GM20000 (cell line): ENCODE data around the gene FAP.

Experiments used
- DNase-seq: peaks from one replicate; pipeline ENCODE4 v3.0.0; 2012; ENCODE audit warnings: low spot score
- TF ChIP-seq, protein P1 (sequence below): IDR thresholded peaks from 2 replicates; pipeline ENCODE4 v1.5.1; 2012; ENCODE audit warnings: mild to moderate bottlenecking, control low read depth; ENCODE audit errors: extremely low read depth, missing control alignments

Gene FAP

DNA sequence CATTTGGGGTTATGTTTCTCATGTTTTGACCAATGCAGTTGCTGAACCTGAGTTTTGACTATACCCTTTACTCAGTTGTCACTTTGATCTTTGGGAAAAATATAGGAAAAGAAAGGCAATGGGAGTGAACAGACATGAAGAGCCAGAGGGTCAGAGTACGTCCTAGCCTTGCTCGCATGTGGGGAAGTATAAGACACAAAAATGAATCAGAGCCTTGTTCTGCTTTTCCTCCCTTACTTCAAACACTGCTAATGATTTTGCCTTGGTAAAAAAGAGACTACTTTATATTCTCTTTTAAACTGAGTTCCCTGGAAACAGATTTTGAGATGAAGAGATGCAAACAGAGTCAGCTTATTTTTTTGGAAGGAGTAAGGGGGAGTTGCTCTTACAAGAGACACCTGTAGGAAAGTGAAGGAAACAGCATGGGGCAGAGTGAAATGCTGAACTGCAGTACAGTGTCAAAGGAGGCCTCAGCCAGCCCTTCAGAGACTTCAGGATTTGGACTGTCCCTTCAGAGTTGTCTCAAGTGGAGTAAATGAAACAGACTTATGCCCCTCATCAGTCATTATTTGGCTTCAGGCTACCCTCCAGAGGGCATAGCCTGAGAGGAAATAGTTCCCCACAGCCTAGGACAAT, 11.1 kb upstream of the FAP start:
- DNase-seq = no peak
- TF ChIP-seq, protein P1, sequence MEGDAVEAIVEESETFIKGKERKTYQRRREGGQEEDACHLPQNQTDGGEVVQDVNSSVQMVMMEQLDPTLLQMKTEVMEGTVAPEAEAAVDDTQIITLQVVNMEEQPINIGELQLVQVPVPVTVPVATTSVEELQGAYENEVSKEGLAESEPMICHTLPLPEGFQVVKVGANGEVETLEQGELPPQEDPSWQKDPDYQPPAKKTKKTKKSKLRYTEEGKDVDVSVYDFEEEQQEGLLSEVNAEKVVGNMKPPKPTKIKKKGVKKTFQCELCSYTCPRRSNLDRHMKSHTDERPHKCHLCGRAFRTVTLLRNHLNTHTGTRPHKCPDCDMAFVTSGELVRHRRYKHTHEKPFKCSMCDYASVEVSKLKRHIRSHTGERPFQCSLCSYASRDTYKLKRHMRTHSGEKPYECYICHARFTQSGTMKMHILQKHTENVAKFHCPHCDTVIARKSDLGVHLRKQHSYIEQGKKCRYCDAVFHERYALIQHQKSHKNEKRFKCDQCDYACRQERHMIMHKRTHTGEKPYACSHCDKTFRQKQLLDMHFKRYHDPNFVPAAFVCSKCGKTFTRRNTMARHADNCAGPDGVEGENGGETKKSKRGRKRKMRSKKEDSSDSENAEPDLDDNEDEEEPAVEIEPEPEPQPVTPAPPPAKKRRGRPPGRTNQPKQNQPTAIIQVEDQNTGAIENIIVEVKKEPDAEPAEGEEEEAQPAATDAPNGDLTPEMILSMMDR = no peak

DNA sequence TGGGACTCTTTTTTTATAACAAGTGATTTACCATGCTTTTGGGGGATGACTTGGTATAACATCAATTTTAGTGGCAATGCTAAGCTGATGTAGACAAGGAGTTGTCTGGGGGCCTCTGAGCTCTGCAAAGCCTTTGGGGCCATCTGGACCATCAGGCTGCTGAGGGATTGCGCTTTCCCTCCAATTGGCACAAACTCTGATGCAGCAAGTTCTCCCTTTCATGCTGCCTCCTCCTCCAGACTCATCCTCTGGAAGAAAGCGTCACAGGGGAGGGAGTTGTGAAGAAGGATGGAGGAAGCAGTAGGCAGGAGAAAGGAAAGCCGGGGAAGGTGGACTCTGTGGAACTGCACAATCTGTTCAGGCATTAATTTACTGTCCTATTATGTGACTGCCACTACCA, 10.2 kb upstream of the FAP start:
- TF ChIP-seq, protein P1 = no peak
- DNase-seq = no peak

DNA sequence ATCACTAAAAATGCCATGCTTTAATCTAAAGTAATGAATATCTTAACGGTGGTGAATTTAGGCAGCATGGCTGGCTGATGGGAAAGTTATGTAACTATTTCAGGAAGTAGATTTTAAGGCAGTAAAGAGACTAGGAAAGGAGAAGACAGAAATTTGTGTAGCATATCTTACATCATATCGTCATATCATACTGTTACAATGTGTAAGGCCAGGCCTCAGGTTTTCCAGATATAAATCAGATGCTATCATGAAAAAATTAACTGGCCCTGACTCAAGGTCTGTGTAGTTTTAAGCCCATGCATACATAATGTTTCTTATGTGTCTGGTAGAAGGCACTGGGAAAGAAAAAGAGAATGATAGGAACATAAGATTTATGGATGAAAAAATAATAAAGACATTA, 8.9 kb upstream of the FAP start:
- TF ChIP-seq, protein P1 = no peak
- no peak for DNase-seq

DNA sequence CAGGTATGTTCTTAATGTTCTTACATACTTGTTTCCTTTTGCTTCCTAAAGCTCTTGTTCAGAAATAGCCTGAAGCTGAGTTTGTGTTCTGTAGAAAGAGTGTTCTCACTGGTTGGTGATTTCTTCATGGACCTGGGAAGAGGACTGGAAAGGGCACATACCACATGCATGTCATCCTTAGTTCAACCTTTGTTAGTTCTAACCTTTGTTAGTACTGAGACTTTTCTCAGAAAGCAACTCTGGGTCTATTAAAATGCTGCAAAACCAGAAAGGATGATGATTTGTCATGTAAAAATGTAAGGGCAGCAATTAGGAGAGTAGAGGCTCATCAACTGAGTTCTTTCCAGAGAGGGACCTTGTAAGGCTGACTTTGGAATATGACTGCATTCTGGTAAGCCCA, 2.5 kb upstream of the FAP start:
- TF ChIP-seq, protein P1 = no peak
- DNase-seq = no peak

DNA sequence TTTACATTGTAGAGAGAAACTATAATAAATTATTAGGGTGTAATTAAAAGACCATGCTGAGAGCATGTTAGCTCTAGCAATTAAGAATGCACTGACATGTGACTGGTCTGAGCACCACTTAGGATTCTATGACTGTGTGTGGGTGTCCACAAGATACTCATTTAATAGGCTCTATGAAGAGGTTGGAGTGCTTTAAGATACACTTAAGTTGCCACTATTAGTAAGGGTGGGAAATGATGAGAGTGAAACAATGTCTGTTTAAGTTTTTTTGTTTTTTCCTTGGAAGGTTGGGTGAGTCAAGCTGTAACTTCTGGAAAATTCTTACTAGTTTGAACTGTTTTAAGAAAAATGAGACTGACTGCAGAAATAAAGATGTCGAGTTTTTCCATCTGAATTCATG, 1.8 kb upstream of the FAP start:
- DNase-seq = no peak

DNA sequence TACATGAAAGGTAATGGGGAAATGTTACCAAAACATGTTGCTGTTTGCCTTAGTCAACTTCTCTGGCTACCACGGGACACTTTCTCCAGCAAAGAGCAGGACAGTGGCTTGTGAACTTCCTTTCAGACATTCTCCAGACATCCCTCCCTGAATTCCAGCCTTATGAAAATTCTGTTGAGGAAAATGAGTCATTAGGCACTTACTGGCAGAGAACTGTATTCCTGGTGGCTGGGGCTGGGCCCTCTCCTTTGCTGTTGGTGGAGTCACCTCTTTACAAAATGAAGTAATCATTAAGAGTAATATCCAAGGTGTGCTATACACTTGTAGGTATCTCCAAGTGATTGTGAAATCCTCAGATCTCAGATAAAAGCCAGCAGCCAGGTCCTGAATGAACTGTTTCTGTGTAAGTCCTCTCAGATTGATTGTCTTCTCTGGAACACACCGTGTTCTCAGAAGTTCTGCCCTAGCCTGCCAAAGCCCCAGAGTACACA, 1.3 kb upstream of the FAP start:
- DNase-seq = no peak
- TF ChIP-seq, protein P1 = no peak

More for the DNA sequence above, 1.8 kb upstream of the FAP start:
- TF ChIP-seq, protein P1 = no peak

DNA sequence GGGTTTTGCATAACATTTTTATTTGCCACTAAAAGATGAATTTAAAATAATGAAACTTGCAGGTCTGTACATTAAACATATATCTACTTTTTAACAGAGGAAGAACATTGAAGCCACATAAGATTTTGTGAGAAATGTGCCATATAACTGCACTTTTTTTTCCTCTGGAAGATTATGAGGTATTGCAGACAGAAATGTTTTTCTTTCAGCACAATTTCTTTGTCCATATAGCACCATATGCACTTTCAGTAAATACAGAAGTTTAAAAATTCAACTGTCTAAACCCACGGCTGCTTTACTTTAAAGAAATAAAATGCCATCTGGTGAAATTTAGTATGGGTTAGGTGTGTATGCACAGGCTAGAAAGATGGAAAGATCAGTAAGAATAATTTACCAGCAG, 470 bp upstream of the FAP start:
- TF ChIP-seq, protein P1 = no peak
- DNase-seq = no peak
